Activated CD8-positive, alpha-beta memory T cell treated with anti-CD3 and anti-CD28 coated beads, Interleukin-2, amount 50 U/mL, for 1 hour (primary cell): ENCODE measurements around the gene FUT8.

Experiments
- DNase-seq: peaks from one replicate; pipeline ENCODE4 v3.0.0-alpha.2; 2020; ENCODE audit errors: extremely low read depth

The FUT8 gene

DNA sequence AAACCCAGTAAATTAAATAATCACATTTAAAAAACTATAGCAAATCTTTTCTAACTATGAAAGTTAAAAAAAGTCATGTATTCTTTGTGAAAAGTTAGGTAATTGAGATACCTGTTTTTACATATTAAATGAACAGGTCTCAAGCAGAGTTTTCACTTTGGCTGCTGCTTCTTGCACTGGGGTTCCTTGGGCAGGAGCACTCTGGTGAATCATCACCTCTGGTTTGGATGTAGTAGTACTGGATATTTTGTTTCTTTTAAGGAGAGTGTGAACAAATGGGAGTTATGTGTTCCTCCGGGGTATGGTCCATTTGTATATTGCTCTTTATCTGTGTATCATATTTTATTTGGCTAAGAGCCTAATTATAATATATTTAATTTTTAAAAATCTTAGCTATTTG, 82.7 kb downstream of the FUT8 start:
- no peak for DNase-seq

GRCh38 chr14:65496178-65496993, 83.9 kb downstream of the FUT8 start:
- no peak for DNase-seq

DNA sequence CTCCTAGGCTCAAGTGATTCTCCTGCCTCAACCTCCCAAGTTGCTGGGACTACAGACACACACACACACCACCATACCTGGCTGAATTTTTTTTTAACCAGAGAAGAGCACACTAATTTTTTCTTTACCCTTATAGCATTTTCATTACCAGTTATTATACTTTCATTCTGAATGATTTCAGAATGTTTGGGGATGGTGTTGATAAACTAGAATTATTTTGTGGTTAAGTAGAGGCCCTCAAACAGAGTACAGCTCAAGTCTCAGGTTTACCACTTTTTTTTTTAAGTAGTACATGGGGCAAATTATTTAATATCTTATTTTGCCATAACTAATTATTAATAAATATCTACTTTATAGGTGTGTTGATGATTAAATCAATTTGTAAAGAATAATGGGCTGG, 86.6 kb downstream of the FUT8 start:
- DNase-seq: no peak

- no peak for DNase-seq
Observed at GRCh38 chr14:65500075-65500474, 87.5 kb downstream of the FUT8 start.

DNA sequence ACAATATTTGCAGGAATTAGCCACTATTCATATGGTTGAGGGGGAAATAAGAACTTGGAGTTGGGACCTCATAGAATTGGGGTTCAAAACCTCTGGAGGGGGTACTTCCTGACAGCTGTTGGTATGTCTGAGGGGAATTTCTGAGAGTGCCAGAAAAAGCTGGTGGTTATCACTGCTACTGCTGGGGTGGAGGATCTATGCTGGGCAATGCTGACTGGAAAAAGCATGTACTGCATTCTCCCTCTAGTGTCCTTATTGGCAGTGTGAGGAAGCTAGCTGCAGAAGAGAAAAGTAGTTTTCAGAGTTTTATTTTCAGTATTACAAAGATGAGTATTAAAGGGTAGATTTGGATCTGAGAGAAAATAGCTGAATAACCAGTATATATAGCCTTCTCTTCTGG, 88.8 kb downstream of the FUT8 start:
- DNase-seq: no peak

- DNase-seq: no peak
Observed at GRCh38 chr14:65502676-65503124, 90.2 kb downstream of the FUT8 start.

DNA sequence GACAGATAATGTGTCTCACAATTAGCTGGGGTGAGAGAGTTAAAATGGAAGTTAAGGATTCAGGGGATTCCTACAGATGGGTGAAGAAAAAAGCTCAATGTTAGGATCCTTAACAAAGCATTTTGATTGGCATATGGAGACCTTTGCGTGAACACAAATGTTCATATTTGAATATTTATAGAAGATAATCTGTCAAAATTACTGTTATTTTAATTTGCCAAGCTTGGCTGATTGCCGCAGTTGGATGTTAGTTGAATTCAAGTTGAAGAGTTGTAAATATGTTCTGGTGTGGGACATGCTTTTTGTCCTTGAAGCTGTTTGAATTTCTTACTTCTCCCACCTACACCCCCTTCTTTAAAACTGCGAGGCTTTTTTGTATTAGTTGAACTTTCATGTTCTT, 91.2 kb downstream of the FUT8 start:
- no peak for DNase-seq

GRCh38 chr14:65506801-65507200, 94.3 kb downstream of the FUT8 start:
- DNase-seq: no peak

DNA sequence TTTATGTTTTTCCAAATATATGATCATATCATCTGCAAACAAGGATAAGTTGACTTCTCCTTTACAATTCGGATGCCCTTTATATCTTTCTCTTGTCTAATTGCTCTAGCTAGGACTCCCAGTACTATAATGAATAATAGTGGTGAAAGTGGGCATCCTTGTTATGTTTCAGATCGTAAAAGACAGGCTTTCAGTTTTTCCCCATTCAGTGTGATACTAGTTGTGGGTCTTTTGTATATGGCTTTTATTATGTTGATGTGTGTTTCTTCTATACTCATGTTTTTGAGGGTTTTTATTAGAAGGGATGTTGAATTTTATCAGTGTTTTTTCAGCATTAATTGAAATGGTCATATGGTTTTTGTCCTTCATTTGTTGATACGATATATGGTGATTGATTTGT, 97.3 kb downstream of the FUT8 start:
- no peak for DNase-seq

GRCh38 chr14:65513671-65514070, 101.1 kb downstream of the FUT8 start:
- DNase-seq: no peak

GRCh38 chr14:65517635-65518542, 105.4 kb downstream of the FUT8 start:
- DNase-seq: no peak

GRCh38 chr14:65528069-65528468, 115.5 kb downstream of the FUT8 start:
- no peak for DNase-seq

GRCh38 chr14:65531148-65531547, 118.6 kb downstream of the FUT8 start:
- no peak for DNase-seq

DNA sequence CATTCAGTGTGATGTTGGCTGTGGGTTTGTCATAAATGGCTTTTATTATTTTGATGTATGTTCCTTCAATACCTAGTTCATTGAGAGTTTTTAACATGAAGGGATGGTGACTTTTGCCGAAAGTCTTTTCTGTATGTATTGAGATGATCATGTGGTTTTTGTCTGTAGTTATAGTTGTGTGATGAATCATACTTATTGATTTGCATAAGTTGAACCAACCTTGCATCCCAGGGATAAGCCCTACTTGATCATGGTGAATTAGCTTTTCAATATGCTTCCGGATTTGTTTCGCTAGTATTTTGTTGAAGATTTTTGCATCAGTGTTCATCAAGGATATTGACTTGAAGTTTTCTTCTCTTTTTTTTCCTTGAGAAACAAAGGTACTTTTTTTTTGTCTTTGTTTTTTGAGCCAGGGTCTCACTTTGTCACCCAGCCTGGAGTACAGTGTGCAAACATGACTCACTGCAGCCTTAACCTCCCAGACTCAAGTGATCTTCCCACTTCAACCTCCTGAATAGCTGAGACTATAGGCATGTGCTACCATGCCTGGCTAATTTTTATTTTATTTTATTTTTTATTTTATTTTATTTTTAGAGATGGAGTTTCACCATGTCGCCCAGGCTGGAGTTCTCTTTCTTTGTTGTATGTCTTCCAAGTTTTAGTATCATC, 121.3 kb downstream of the FUT8 start:
- DNase-seq: no peak

DNA sequence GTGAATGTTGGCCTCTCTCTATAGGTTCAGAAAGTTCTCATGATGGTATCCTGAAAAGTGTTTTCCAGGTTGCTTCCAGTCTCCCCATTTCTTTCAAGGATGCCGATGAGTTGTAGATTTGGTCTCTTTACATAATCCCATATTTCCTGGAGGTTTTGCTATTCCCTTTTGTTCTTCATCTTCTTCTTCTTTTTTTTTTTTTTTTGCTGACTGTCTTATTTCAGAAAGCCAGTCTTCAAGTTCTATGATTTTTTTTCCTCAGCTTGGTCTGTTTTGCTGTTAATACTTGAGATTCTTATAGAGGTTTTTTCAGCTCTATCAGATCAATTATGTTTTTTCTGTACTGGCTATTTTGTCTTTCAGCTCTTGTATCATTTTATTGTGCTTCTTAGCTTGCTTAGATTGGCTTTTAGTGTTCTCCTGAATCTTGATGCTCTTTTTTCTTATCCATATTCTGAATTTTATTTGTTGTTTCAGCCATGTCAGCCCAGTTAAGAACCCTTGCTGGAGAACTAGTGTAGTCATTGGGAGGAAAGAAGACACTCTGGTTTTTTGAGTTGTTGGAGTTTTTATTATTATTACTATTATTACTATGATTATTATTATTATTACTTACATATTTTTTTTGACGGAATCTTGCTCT, 124.4 kb downstream of the FUT8 start:
- DNase-seq: no peak

DNA sequence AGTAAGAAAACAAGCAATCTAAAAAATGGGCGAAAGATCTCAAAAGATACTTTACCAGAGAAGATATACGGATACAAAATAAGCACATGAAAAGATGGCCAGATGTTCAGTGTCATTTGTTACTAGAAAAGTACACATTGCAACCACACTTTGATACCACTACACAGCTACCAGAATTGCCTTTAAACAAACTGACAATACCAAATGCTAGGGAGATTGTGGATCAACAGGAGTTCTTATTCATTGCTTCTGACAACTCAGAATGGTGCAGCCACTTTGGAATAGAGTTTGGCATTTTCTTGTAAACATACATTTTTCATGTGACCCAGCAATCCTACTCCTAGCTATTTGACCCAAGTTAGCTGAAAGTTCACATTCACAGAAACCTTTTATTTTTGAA, 136.3 kb downstream of the FUT8 start:
- DNase-seq: no peak

GRCh38 chr14:65549429-65549828, 136.9 kb downstream of the FUT8 start:
- no peak for DNase-seq

DNA sequence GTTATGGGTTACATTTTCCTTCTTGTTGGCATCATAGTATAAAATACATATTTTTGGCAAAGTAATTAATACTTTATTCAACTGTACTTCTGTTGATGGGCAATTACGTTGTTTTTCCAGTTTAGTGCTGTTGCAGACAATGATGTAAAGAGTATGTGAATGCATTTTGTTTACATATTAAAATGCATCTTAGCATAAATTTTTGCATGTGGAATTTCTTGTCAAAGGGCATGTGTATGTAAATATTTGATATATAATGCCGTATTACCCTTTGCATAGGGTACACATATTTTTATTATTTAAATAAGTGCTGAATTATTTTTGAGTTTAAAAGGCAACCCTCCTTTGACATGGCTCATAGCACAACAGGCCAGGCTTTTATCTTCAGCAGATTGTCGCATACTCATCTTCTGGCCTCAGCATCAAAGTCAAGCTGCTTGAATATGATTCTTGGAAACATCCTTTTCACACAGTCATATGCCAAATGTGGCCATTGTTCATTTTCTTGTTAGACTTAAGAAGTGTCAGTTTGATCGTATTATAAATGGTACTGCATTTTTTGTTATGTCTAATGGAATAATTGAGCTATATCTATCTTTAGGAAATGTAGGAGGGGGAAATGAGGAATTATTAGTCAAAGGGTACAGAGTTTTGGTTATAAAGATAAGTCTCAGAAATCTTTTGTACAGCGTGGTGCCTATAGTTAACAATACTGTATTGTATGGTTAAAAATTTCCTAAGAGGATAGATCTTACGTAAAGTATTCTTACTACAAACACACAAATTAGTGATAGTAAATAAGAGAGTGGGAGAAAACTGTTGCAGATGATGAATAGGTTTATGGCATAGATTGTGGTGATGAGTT, 138.5 kb downstream of the FUT8 start:
- DNase-seq: no peak

- DNase-seq: no peak
Observed at GRCh38 chr14:65552724-65553123, 140.2 kb downstream of the FUT8 start.

DNA sequence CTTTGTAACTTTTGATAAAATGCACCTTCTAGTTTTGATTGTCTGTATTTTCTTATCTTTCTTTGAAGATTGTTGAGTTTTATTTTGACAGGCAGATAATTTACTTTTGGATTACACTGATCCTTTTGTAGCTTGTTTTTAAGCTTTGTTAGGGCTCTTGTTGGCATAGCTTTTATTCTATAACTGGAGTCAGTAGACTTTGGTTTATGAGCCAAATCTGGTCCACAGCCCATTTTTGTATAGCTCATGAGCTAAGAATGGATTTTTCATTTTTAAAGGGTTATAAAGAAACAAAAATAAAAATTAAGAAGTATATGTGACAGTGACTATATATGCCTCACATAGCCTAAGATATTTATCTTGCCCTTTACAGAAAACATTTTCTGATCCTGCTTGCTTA, 142.3 kb downstream of the FUT8 start:
- no peak for DNase-seq

DNA sequence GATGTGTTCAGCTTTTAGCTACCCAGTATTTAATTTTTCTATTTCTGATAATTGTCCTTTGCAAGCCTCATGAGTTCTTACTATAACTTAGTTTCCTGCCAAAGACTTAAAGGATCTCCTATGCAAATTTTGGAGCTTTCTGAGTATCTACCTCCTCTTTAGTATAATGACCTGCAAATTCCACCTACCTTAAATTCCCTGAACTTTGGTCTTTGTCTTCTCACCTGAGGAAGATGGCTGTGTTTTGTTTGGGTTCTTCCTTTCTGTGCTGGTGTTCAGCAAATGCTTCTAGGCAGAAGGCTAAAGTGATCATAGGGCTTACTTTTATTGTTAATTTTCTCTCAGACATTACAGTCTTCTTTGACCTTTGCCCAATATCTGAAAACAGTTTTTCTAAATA, 142.8 kb downstream of the FUT8 start:
- DNase-seq: no peak
